ENCODE measurements around the gene MEX3D.

Gene MEX3D

DNA sequence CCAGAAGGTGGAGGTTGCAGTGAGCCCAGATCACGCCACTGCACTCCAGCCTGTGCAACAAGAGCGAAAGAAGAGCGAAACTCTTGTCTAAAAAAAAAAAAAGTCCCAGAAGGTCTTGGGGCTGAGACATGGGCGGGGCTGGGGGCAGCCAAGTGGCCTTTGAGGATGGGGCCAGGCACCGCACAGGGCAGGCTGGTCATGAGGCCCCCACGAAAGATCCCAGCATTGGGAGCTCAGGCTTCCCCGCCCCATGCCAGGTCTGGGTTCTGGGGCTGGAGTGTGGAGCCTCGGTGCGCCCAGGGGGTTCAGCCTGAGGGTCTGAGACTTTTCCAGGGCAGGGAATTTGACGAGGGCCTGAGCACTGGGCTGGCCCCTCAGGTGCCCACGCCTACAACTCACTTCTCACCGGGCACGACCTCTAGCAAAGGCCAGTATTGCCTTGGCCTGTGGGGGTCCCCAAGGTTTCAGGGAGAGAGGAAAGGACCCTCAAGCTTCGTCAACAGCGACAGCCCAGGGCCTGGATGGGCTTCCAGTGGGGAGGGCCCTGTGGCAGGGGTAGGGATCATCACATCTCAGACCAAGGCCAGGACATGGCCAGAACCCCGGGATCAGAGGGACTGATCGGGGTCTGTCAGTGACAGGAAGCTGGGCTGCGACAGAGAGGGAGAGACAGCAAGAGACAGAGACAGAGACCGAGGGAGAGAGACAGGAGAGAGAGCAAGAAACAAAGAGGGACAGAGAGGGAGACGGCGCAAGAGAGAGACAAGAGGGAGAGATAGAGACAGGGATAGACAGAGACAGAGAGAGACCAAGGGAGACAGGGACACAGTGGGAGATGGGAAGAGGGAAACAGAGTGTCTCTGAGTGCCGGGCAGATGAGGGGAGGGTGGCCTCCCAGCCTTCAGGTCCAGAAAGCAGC is 7.5 kb upstream of the MEX3D start:
- H3K9ac ChIP-seq: no peak overlapping the region

DNA sequence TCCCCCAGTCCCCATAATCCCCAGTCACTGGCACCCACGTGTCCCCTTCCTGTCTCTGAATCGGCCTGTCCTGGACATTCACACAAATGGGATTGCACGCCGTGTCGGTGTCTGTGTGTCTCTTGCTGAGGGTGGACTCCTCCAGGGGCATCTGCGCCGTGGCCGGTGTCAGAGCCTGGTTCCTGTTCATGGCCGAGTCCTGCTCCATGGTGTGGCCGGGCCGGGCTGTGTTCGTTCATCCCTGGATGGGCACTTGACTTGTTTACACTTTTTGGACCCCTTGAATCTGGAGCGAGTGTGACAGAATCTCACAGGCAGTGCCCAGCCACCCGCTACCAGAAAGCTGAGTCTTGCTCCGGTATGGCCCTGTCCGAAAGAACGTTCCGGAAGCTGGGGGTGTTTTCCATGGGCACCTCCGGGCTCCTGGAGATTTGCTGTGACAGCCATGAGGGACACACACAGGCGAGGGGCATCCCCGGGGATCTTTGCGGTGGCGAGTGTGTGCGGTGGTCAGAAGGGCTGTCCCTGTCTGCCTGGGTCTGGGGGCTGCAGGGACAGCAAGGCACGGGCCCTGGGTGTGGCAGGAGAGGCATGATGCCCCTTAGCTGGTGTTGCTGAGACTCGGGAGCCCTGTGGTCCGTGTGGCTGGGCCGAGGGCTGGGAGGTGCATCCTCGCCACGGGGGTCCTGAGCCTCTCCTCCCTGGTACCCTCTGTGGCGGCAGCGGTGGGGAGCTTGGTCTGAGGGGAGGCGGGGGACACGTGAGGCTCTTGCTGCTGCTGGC is 6.4 kb upstream of the MEX3D start:
- H3K4me2 ChIP-seq: no peak overlapping the region
- peaks cover 57% of the 10 kb centered on the region for H3K36me3 ChIP-seq
- peaks cover 20% of the 10 kb centered on the region for H3K4me1 ChIP-seq
- H4K20me1 ChIP-seq: peaks cover 54% of the 10 kb centered on the region
- TF ChIP-seq Cebpa-rat (IDR thresholded peaks at IDR 0.05): no peak
- no peak overlapping the region for H3K4me3 ChIP-seq
- H3K27me3 ChIP-seq: no peaks in the 10 kb centered on the region
- no peak overlapping the region for H3K27ac ChIP-seq
- H3K9me3 ChIP-seq: no peaks in the 10 kb centered on the region
- H3K9ac ChIP-seq: no peak overlapping the region

More for the DNA sequence above, 7.5 kb upstream of the MEX3D start:
- H4K20me1 ChIP-seq: peaks cover 65% of the 10 kb centered on the region
- H3K36me3 ChIP-seq: peaks cover 67% of the 10 kb centered on the region
- no peaks in the 10 kb centered on the region for H3K27me3 ChIP-seq
- no peak overlapping the region for H3K4me3 ChIP-seq
- H3K4me2 ChIP-seq: no peak overlapping the region
- peaks cover 10% of the 10 kb centered on the region for H3K4me1 ChIP-seq
- no peak for TF ChIP-seq Cebpa-rat (IDR thresholded peaks at IDR 0.05)
- H3K27ac ChIP-seq: no peak overlapping the region
- no peaks in the 10 kb centered on the region for H3K9me3 ChIP-seq

DNA sequence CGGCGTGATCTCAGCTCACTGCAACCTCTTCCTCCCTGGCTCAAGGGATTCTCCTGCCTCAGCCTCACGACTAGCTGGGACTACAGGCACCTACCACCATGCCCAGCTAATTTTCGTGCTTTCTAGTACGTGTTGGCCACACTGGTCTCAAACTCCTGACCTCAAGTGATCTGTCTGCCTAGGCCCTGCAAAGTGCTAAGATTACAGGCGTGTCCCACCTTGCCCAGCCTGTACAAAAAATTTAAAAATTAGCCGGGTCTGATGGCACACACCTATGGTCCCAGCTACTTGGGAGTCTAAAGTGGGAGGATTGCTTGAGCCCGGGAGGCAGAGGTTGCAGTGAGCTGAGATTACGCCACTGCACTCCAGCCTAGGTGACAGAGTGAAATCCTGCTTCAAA is 4.7 kb upstream of the MEX3D start:
- Histone ChIP-seq H3K9me3 (no peaks in the 10 kb centered on the region), H3K9ac (no peak overlapping the region), H3K36me3 (peaks cover 39% of the 10 kb centered on the region), H3K4me1 (peaks cover 33% of the 10 kb centered on the region), H4K20me1 (peaks cover 37% of the 10 kb centered on the region), H3K4me2 (no peak overlapping the region), H3K27ac (no peak overlapping the region), H3K4me3 (no peak overlapping the region), H3K27me3 (no peaks in the 10 kb centered on the region)
- TF ChIP-seq Cebpa-rat (IDR thresholded peaks at IDR 0.05): no peak

DNA sequence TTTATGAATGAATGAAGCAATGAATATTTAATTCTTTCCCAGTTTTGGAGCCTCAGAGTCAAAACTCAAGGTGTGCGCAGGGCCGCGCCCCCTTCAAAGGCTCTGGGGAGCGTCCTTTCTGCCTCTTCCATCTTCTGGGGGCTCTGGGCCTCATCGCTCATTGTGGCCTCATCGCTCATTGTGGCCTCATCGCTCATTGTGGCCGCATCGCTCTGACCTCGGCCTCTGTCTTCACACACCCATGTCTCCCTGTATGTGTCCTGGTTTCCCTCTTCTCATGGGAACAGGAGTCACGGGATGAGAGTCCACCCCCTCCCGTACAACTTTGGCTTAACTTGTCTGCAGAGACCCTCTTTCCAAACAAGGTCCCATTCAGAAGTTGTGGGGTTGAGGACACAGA is 3.2 kb upstream of the MEX3D start:
- peaks cover 25% of the 10 kb centered on the region for H3K36me3 ChIP-seq
- H3K9me3 ChIP-seq: no peaks in the 10 kb centered on the region
- H3K27ac ChIP-seq: no peak overlapping the region
- peaks cover 33% of the 10 kb centered on the region for H3K4me1 ChIP-seq
- H4K20me1 ChIP-seq: peaks cover 32% of the 10 kb centered on the region
- TF ChIP-seq Cebpa-rat (IDR thresholded peaks at IDR 0.05): no peak
- H3K27me3 ChIP-seq: no peaks in the 10 kb centered on the region
- no peak overlapping the region for H3K4me2 ChIP-seq
- no peak overlapping the region for H3K4me3 ChIP-seq
- H3K9ac ChIP-seq: no peak overlapping the region

DNA sequence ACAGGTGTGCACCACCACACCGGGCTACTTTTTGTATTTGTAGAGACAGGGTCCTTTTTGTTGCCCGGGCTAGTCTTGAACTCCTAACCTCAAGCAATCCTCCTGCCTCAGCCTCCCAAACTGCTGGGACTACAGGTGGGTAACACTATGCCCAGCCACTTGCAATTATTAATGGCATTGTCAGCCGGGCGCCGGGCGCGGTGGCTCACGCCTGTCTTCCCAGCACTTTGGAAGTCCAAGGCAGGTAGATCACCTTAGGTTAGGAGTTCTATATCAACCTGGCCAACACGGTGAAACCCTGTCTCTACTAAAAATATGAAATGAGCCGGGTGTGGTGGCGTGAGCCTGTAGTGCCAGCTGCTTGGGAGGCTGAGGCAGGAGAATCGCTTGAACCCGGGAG is 2.7 kb upstream of the MEX3D start:
- Histone ChIP-seq H3K9ac (no peak overlapping the region), H3K9me3 (no peaks in the 10 kb centered on the region), H3K4me2 (no peak overlapping the region), H3K36me3 (peaks cover 21% of the 10 kb centered on the region), H3K27ac (no peak overlapping the region), H3K27me3 (no peaks in the 10 kb centered on the region), H3K4me3 (no peak overlapping the region), H4K20me1 (peaks cover 32% of the 10 kb centered on the region), H3K4me1 (peaks cover 38% of the 10 kb centered on the region)
- no peak for TF ChIP-seq Cebpa-rat (IDR thresholded peaks at IDR 0.05)

DNA sequence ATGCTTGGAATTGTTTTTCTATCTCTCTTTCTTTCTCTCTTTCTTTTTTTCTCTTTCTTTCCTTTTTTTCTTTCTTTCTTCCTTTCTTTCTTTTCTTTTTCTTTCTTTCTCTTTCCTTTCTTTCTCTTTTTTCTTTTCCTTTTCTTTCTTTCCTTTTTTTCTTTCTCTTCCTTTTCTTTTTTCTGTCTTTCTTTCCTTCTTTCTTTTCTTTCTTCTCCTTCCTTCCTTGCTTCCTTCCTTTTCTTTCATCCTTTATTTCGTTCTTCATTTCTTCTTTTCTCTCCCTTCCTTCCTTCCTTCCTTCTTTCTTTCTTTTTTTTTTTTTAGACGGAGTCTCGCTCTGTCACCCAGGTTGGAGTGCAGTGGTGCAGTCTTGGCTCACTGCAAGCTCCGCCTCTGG is 1.9 kb upstream of the MEX3D start:
- Histone ChIP-seq H3K4me3 (no peak overlapping the region), H4K20me1 (peaks cover 32% of the 10 kb centered on the region), H3K36me3 (peaks cover 19% of the 10 kb centered on the region; the same call in 1 of the 2 replicates), H3K27me3 (no peaks in the 10 kb centered on the region), H3K9ac (no peak overlapping the region), H3K4me2 (peak overlapping the region; percentile 85), H3K4me1 (peaks cover 46% of the 10 kb centered on the region), H3K27ac (no peak overlapping the region; the same call in 1 of the 2 replicates), H3K9me3 (no peaks in the 10 kb centered on the region)
- TF ChIP-seq Cebpa-rat (IDR thresholded peaks at IDR 0.05): no peak

DNA sequence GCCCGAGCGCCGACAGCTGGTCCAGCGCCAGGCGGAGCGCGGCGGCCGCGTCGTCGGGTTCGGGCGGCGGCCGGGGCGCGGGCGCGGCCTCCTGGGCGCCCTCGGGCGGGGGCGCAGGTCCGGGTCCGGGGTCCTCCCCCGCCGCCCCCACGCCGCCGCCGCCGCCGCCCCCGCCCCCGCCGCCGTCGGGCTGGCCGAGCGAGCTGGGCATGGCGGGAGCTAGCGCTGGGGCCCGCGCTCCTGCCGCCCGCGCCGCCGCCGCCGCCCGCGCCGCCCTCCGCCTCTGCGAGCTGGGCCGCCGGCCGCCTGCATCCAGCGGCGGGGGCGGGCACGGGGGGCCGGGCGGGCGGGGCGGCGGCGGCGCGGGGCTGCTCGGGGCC is 287 bp downstream of the MEX3D start:
- peaks cover 29% of the 10 kb centered on the region for H3K36me3 ChIP-seq
- peak overlapping the region; percentile 98 for H3K4me3 ChIP-seq
- peak overlapping the region; percentile 99 for H3K9ac ChIP-seq
- H4K20me1 ChIP-seq: peaks cover 44% of the 10 kb centered on the region
- H3K4me1 ChIP-seq: peaks cover 58% of the 10 kb centered on the region
- no peak for TF ChIP-seq Cebpa-rat (IDR thresholded peaks at IDR 0.05)
- H3K27me3 ChIP-seq: no peaks in the 10 kb centered on the region
- no peaks in the 10 kb centered on the region for H3K9me3 ChIP-seq
- peak overlapping the region; percentile 95 for H3K27ac ChIP-seq
- H3K4me2 ChIP-seq: peak overlapping the region; percentile 95

DNA sequence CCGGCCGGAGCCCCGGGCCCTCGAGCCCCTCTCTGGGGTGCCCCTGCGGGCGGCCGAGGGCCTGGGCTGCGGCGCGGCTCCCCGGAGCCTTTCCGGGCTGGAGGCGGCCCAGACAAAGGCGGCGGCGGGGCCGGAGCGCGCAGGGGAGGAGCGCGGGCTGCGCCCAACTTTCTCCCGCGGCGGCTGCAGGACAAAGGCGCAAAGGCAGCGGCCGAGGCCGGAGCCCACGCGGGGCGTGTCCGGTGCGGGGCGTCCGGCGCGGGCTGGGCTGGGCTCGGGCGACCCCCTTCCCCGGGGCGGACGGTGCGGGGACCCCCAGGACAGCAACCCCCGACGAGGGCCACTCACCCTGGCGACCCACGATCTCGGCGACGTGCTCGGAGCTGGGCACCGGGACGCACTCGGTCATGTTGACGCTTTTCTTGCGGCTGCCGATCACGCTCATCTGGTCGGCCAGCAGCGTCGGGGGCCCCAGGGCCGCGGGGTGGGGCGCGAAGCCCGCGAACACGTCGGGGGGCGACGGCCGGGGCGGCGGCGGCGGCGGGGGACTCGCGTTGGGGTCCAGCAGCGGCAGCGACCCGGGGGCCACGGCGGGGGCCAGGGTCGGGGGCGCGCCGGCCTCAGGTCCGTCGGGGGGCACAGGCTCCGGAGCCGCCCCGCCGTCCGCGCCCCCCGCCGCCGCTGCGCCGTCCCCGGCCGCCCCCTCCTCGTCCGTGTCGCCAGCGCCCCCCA is 843 bp downstream of the MEX3D start:
- Histone ChIP-seq H3K4me3 (peak overlapping the region; percentile 98), H3K4me1 (peaks cover 58% of the 10 kb centered on the region), H3K36me3 (peaks cover 35% of the 10 kb centered on the region), H3K27ac (peak overlapping the region; percentile 95), H3K9ac (peak overlapping the region; percentile 99), H3K4me2 (peak overlapping the region; percentile 95), H4K20me1 (peaks cover 50% of the 10 kb centered on the region), H3K9me3 (no peaks in the 10 kb centered on the region), H3K27me3 (no peaks in the 10 kb centered on the region)
- TF ChIP-seq Cebpa-rat (IDR thresholded peaks at IDR 0.05): no peak

DNA sequence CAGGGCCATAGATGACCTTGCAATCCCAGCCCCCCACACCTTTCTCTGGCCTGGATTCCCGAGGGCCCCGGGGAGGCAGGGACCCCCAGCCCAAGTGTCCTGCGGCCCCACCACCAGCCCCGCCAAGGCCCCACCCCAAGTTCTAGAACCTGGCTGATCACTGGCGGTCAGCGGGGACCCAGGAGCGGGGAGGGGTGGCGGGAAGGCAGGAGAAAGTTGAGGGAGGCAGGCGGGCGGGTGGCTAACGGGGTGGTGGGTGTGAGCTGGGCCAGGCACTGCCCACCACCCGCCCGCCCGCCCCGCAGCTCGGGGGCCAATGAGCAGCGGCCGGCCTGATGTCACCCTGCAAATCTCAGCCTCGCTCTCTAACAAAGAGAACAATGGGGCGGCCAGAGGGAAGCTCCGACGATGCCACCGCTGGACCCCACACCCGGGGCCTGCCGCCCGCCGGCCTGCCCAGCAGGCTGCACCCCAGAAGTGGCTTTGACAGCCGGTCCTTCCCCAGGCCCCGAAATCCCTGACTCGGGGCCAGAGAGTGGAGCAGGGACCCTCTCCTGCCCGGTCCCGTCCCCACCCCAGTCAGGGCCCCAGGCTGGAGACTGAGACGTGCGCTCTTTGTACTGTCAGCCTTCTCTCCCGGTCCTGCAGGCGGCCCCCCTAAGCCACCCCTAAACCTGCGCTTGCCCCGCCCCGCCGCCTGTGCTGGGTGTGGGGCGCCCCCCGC is 1.6 kb downstream of the MEX3D start:
- H3K36me3 ChIP-seq: peaks cover 41% of the 10 kb centered on the region
- H4K20me1 ChIP-seq: peaks cover 57% of the 10 kb centered on the region
- peaks cover 59% of the 10 kb centered on the region for H3K4me1 ChIP-seq
- peak overlapping the region; percentile 95 for H3K4me2 ChIP-seq
- TF ChIP-seq Cebpa-rat (IDR thresholded peaks at IDR 0.05): no peak
- H3K9me3 ChIP-seq: no peaks in the 10 kb centered on the region
- peak overlapping the region; percentile 99 for H3K9ac ChIP-seq
- peak overlapping the region; percentile 95 for H3K27ac ChIP-seq
- H3K4me3 ChIP-seq: peak overlapping the region; percentile 98
- no peaks in the 10 kb centered on the region for H3K27me3 ChIP-seq

Measured in BLaER1 (cell line).